ENCODE results near the gene PBLD. TPM values are rescaled to one million over a fixed set of nuclear protein-coding genes. Genes with fewer than 3 reads are reported as not detected.

PBLD gene
- total RNA-seq, 1 donor from 2014 or later: 9.8 TPM

GRCh38 chr10:68310531-68310930, 22.2 kb downstream of the PBLD start:
- Mint-ChIP-seq H3K4me1 (peaks cover 4% of the 10 kb centered on the region), H3K27me3 (ENCODE audit: low read depth) (no peaks in the 10 kb centered on the region), H3K36me3 (no peaks in the 10 kb centered on the region), H3K9me3 (peaks cover under 1% of the 10 kb centered on the region), H3K4me3 (no peak overlapping the region), H3K27ac (no peak overlapping the region)
- DNase-seq (ENCODE audit: low spot score in 2 of 2, unreplicated experiment in 2 of 2): no peak
- no peak for TF ChIP-seq CTCF (IDR thresholded peaks at IDR 0.05; ENCODE audit: unreplicated experiment)

- Mint-ChIP-seq H3K4me1 (peaks cover 8% of the 10 kb centered on the region), H3K4me3 (no peak overlapping the region), H3K27me3 (ENCODE audit: low read depth) (no peaks in the 10 kb centered on the region), H3K27ac (no peak overlapping the region), H3K36me3 (no peaks in the 10 kb centered on the region), H3K9me3 (no peaks in the 10 kb centered on the region)
- TF ChIP-seq CTCF (IDR thresholded peaks at IDR 0.05; ENCODE audit: unreplicated experiment): no peak
- DNase-seq (ENCODE audit: low spot score in 2 of 2, unreplicated experiment in 2 of 2): no peak
Measured at GRCh38 chr10:68305854-68306253, 26.9 kb downstream of the PBLD start.

- Mint-ChIP-seq H3K4me1 (peaks cover 8% of the 10 kb centered on the region), H3K27me3 (ENCODE audit: low read depth) (no peaks in the 10 kb centered on the region), H3K27ac (no peak overlapping the region), H3K4me3 (no peak overlapping the region), H3K36me3 (no peaks in the 10 kb centered on the region), H3K9me3 (no peaks in the 10 kb centered on the region)
- TF ChIP-seq CTCF (IDR thresholded peaks at IDR 0.05; ENCODE audit: unreplicated experiment): no peak
- DNase-seq (ENCODE audit: low spot score in 2 of 2, unreplicated experiment in 2 of 2): no peak
Measured at GRCh38 chr10:68303849-68304412, 28.8 kb downstream of the PBLD start.

GRCh38 chr10:68302871-68303270, 29.9 kb downstream of the PBLD start:
- Mint-ChIP-seq H3K9me3 (no peaks in the 10 kb centered on the region), H3K27ac (no peak overlapping the region), H3K27me3 (ENCODE audit: low read depth) (no peaks in the 10 kb centered on the region), H3K4me3 (no peak overlapping the region), H3K4me1 (peaks cover 8% of the 10 kb centered on the region), H3K36me3 (no peaks in the 10 kb centered on the region)
- no peak for DNase-seq (ENCODE audit: low spot score in 2 of 2, unreplicated experiment in 2 of 2)
- TF ChIP-seq CTCF (IDR thresholded peaks at IDR 0.05; ENCODE audit: unreplicated experiment): no peak

GRCh38 chr10:68302503-68302823, 30.3 kb downstream of the PBLD start:
- peak; percentile 5 for TF ChIP-seq CTCF (IDR thresholded peaks at IDR 0.05; ENCODE audit: unreplicated experiment)
- H3K27ac Mint-ChIP-seq: no peak overlapping the region

More at GRCh38 chr10:68302503-68302823, 30.3 kb downstream of the PBLD start:
- Mint-ChIP-seq H3K27me3 (ENCODE audit: low read depth) (no peaks in the 10 kb centered on the region), H3K4me3 (no peak overlapping the region), H3K9me3 (no peaks in the 10 kb centered on the region), H3K4me1 (peaks cover 8% of the 10 kb centered on the region), H3K36me3 (no peaks in the 10 kb centered on the region)
- DNase-seq (ENCODE audit: low spot score in 2 of 2, unreplicated experiment in 2 of 2): no peak

Measured in mesothelial cell of epicardium (in vitro differentiated cells).